Choroid plexus epithelial cell (primary cell): ENCODE measurements around the gene CD276.

Experiments
- DNase-seq: peaks from one replicate; pipeline ENCODE4 v3.0.0-alpha.2; 2010; ENCODE audit warnings: low read depth
- H3K4me3 ChIP-seq: 2 replicates; pipeline ENCODE4 v1.5.1; 2011; ENCODE audit warnings: low read depth, mild to moderate bottlenecking, control low read depth, low read length, moderate library complexity
- CTCF ChIP-seq: conservative IDR thresholded peaks from 2 replicates; pipeline ENCODE4 v1.5.1; 2011; ENCODE audit warnings: low read depth, mild to moderate bottlenecking, control low read depth, inconsistent platforms, low read length, moderate library complexity

The CD276 gene

GRCh38 chr15:73753250-73754130 lies 69.3 kb downstream of the CD276 start, which contains the start of gene INSYN1:
INSYN1 (minus strand) TSS chr15:73753351; CDS start chr15:73751130, 2,221 bp downstream.
- TF ChIP-seq CTCF = no peak
- peak within 1 kb of the TSS; percentile 46 for H3K4me3 ChIP-seq
- DNase-seq = peak; percentile 48

GRCh38 chr15:73754461-73754860 lies 70.3 kb downstream of the CD276 start:
- no peak overlapping the region for H3K4me3 ChIP-seq
- TF ChIP-seq CTCF = no peak

GRCh38 chr15:73755481-73755880 lies 71.3 kb downstream of the CD276 start:
- no peak for DNase-seq
- no peak overlapping the region for H3K4me3 ChIP-seq
- no peak for TF ChIP-seq CTCF

More at GRCh38 chr15:73754461-73754860, 70.3 kb downstream of the CD276 start:
- DNase-seq = no peak

GRCh38 chr15:73755946-73756345 lies 71.8 kb downstream of the CD276 start:
- H3K4me3 ChIP-seq = no peak overlapping the region
- DNase-seq = no peak
- no peak for TF ChIP-seq CTCF

GRCh38 chr15:73756390-73756789 lies 72.2 kb downstream of the CD276 start:
- no peak overlapping the region for H3K4me3 ChIP-seq
- TF ChIP-seq CTCF = no peak
- DNase-seq = no peak

- no peak overlapping the region for H3K4me3 ChIP-seq
- DNase-seq = no peak
- no peak for TF ChIP-seq CTCF
These were observed 72.8 kb downstream of the CD276 start for GRCh38 chr15:73756947-73757513.
